GM19468 (cell line): Measurements from ENCODE around the gene FGL2.
A peak's percentile ranks its signal among the peaks of the same experiment; 100 is the strongest.
"Not testable (repeated sequence)": the region's sequence is repeated elsewhere in the genome, so short reads cannot be mapped to it uniquely, and the experiment has no call there.

ENCODE experiments used
- ATAC-seq: cut with Tn5 transposase; IDR thresholded peaks from one replicate; pipeline ENCODE4 v1.9.1; 2021; ENCODE audit warnings: mild to moderate bottlenecking, moderate library complexity, moderate number of reproducible peaks; ENCODE audit not compliant: unreplicated experiment; ENCODE audit errors: extremely low read depth

Gene FGL2

GRCh38 chr7:77217474-77218185 lies 18.0 kb upstream of the FGL2 start:
- ATAC-seq, result no peak

GRCh38 chr7:77216181-77216845 lies 16.7 kb upstream of the FGL2 start:
- no peak for ATAC-seq

GRCh38 chr7:77209479-77210139 lies 10.0 kb upstream of the FGL2 start:
- no peak for ATAC-seq

GRCh38 chr7:77208416-77208815 lies 8.8 kb upstream of the FGL2 start:
- no peak for ATAC-seq

GRCh38 chr7:77205706-77206105 lies 6.1 kb upstream of the FGL2 start:
- no peak for ATAC-seq

- peak; percentile 86 for ATAC-seq
Observed at GRCh38 chr7:77202481-77202976, 2.9 kb upstream of the FGL2 start.

GRCh38 chr7:77200542-77200941 lies 923 bp upstream of the FGL2 start:
- ATAC-seq, result no peak

GRCh38 chr7:77197141-77197540 lies 2.5 kb downstream of the FGL2 start:
- no peak for ATAC-seq

- no peak for ATAC-seq
Observed at GRCh38 chr7:77188731-77189437, 10.7 kb downstream of the FGL2 start.

- ATAC-seq, result no peak
Observed at GRCh38 chr7:77185866-77186265, 13.8 kb downstream of the FGL2 start.

GRCh38 chr7:77184990-77185389 lies 14.6 kb downstream of the FGL2 start:
- no peak for ATAC-seq

GRCh38 chr7:77184463-77184862 lies 15.2 kb downstream of the FGL2 start:
- no peak for ATAC-seq

GRCh38 chr7:77182261-77182660 lies 17.4 kb downstream of the FGL2 start:
- no peak for ATAC-seq

- no peak for ATAC-seq
Observed at GRCh38 chr7:77181734-77182133, 17.9 kb downstream of the FGL2 start.

GRCh38 chr7:77181015-77181595 lies 18.5 kb downstream of the FGL2 start:
- ATAC-seq, result no peak

GRCh38 chr7:77178024-77178423 lies 21.6 kb downstream of the FGL2 start:
- not testable (repeated sequence) for ATAC-seq

GRCh38 chr7:77177321-77177904 lies 22.2 kb downstream of the FGL2 start:
- ATAC-seq, result not testable (repeated sequence)

GRCh38 chr7:77175274-77175800 lies 24.3 kb downstream of the FGL2 start:
- not testable (repeated sequence) for ATAC-seq

GRCh38 chr7:77174418-77174817 lies 25.2 kb downstream of the FGL2 start:
- ATAC-seq, result not testable (repeated sequence)
